Central memory CD8-positive, alpha-beta T cell (primary cell): Measurements from ENCODE around the gene PDE4D.
"Not testable (repeated sequence)": the region's sequence is repeated elsewhere in the genome, so short reads cannot be mapped to it uniquely, and the experiment has no call there.

Source experiments
- ATAC-seq: fragments of 150-1000 bp; cut with Tn5 transposase; replicated peaks from 2 replicates; pipeline ENCODE4 v1.10.0; 2022; ENCODE audit warnings: mild to moderate bottlenecking, moderate FRiP score, moderate number of reproducible peaks; ENCODE audit not compliant: poor library complexity, severe bottlenecking; ENCODE audit errors: extremely low read depth
- DNase-seq, 2 donors: peaks; one replicate each; pipeline ENCODE4 v3.0.0; 2021; ENCODE audit warnings: low spot score in 2 of 2
- H3K27ac Mint-ChIP-seq: one replicate; pipeline ENCODE4 v1.8.0; 2022; ENCODE audit warnings: low read depth, mild to moderate bottlenecking, moderate library complexity, mixed read lengths
- H3K27me3 Mint-ChIP-seq: one replicate; pipeline ENCODE4 v1.8.0; 2022; ENCODE audit warnings: mixed read lengths
- H3K36me3 Mint-ChIP-seq: one replicate; pipeline ENCODE4 v1.8.0; 2022; ENCODE audit warnings: mild to moderate bottlenecking, moderate library complexity, mixed read lengths; ENCODE audit not compliant: insufficient read depth
- H3K4me1 Mint-ChIP-seq: one replicate; pipeline ENCODE4 v1.8.0; 2022; ENCODE audit warnings: mixed read lengths
- H3K4me3 Mint-ChIP-seq: one replicate; pipeline ENCODE4 v1.8.0; 2022; ENCODE audit warnings: mild to moderate bottlenecking, moderate library complexity, mixed read lengths
- H3K9me3 Mint-ChIP-seq: one replicate; pipeline ENCODE4 v1.8.0; 2022; ENCODE audit warnings: mixed read lengths

PDE4D gene

DNA sequence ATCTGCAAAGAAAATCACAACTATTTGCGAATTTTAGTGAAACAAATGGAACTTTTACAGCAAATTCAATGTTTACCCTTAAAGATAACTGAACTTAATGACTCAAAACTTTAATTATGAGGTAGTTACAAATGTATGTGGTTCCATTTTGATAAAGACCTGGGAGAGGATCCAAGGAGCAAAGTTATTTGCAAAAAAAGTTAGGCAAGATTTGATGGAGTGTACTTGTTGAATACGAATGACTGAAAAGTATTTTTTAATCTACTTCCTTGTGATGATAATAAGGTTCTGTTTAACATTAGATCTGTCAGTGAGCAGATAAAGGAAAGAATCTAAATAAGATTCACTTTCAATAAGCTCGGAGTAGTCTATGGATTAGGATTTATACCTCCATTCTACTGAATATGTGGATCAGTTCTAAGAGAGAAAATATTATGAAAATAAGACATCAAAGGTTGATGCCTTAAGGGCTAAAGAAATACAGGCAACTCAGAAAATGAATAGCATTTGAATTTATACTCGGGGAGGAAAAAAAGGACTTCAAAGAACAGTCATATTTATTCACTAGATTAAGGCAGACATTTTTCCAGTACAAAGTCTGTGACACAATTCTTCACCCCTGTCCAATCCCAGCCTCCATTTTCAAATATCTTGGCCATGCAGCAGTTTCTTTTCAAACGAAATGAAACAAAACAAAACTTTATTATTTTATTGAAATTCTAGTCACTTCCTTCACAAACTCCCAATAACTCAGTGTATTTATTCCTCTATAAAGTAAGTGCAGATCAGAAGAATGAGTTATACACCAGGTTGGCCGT lies 199.8 kb downstream of the PDE4D start:
- ATAC-seq = no peak
- H3K4me1 Mint-ChIP-seq = no peaks in the 10 kb centered on the region
- H3K4me3 Mint-ChIP-seq = no peak overlapping the region
- no peaks in the 10 kb centered on the region for H3K36me3 Mint-ChIP-seq
- H3K9me3 Mint-ChIP-seq = peaks cover 9% of the 10 kb centered on the region
- H3K27ac Mint-ChIP-seq = no peak overlapping the region
- peaks cover 2% of the 10 kb centered on the region for H3K27me3 Mint-ChIP-seq
- no peak for DNase-seq

DNA sequence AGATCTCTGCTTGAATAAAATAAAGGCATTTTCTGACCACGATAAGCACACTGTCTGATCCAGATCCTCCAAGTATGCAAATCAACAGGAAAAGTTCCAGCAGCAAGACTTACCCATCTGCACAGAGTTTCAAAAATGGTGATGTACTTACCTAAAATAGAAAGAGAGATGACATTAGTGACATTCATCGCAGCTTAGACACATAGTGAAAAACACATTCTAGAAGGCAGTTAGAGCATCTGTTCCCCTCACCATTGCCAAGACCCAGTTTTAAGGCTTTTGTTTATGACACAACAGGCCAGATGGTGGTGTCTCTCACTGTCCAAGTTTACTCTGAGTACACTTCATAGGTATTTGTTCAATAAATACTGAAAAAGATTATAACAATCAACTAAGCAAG lies 207.7 kb downstream of the PDE4D start:
- Mint-ChIP-seq H3K27ac (no peak overlapping the region), H3K9me3 (peaks cover 5% of the 10 kb centered on the region), H3K36me3 (no peaks in the 10 kb centered on the region), H3K4me3 (no peak overlapping the region), H3K27me3 (peaks cover 9% of the 10 kb centered on the region), H3K4me1 (no peaks in the 10 kb centered on the region)
- no peak for ATAC-seq
- DNase-seq = no peak

DNA sequence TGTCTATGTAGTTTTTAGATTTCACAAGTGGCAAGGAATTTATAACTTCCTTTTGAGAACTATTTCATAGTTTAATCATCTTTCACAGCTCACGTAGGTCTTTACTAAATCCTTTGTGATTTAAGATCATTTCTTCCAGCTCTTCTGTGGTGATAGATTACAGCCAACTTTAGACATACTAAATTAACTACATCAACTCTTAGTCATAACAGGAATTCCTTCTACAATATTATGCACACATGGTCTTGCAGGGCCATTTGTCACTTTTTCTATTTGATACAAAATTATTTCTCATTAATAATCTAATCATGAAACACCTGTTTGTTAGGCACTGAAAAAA lies 208.4 kb downstream of the PDE4D start:
- ATAC-seq = no peak
- Mint-ChIP-seq H3K4me3 (no peak overlapping the region), H3K4me1 (no peaks in the 10 kb centered on the region), H3K36me3 (no peaks in the 10 kb centered on the region), H3K27ac (no peak overlapping the region), H3K9me3 (no peaks in the 10 kb centered on the region), H3K27me3 (peaks cover 9% of the 10 kb centered on the region)
- no peak for DNase-seq

- Mint-ChIP-seq H3K27ac (no peak overlapping the region), H3K4me1 (no peaks in the 10 kb centered on the region), H3K9me3 (no peaks in the 10 kb centered on the region), H3K27me3 (peaks cover 9% of the 10 kb centered on the region), H3K4me3 (no peak overlapping the region), H3K36me3 (no peaks in the 10 kb centered on the region)
- ATAC-seq (no peak), DNase-seq (no peak)
Observed at GRCh38 chr5:59684388-59685190, 208.9 kb downstream of the PDE4D start.

- DNase-seq (no peak), ATAC-seq (no peak)
- H3K4me1 Mint-ChIP-seq = no peaks in the 10 kb centered on the region
- H3K9me3 Mint-ChIP-seq = no peaks in the 10 kb centered on the region
- no peaks in the 10 kb centered on the region for H3K36me3 Mint-ChIP-seq
- H3K27me3 Mint-ChIP-seq = peaks cover 3% of the 10 kb centered on the region
- H3K4me3 Mint-ChIP-seq = no peak overlapping the region
- no peak overlapping the region for H3K27ac Mint-ChIP-seq
Observed at GRCh38 chr5:59683311-59683710, 210.2 kb downstream of the PDE4D start.

- H3K36me3 Mint-ChIP-seq = no peaks in the 10 kb centered on the region
- no peaks in the 10 kb centered on the region for H3K4me1 Mint-ChIP-seq
- DNase-seq = no peak
- no peaks in the 10 kb centered on the region for H3K27me3 Mint-ChIP-seq
- no peaks in the 10 kb centered on the region for H3K9me3 Mint-ChIP-seq
- no peak overlapping the region for H3K27ac Mint-ChIP-seq
- no peak for ATAC-seq
- no peak overlapping the region for H3K4me3 Mint-ChIP-seq
Observed at GRCh38 chr5:59682542-59682941, 211.0 kb downstream of the PDE4D start.

- no peak for DNase-seq
- Mint-ChIP-seq H3K4me3 (no peak overlapping the region), H3K9me3 (no peaks in the 10 kb centered on the region), H3K27me3 (no peaks in the 10 kb centered on the region), H3K36me3 (no peaks in the 10 kb centered on the region), H3K27ac (no peak overlapping the region), H3K4me1 (no peaks in the 10 kb centered on the region)
- no peak for ATAC-seq
Observed at GRCh38 chr5:59678943-59679342, 214.6 kb downstream of the PDE4D start.

DNA sequence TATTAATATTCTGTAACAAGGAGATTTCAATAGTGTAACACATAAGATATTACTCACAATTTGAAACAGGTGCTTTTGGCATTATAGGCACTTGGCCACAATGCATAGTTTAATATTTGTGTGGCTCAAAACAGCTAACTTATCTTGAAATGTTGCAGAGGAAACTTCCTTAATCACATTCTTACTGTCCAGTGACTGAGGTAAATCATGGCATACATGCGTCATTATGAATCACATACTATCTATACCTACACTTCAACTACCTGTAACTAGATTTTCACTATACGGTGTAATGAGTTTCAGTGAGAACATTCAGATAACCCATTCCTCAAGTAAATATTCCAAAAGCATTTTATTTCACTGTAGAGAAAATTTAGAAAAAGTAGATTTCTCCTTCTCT lies 218.8 kb downstream of the PDE4D start:
- Mint-ChIP-seq H3K27ac (no peak overlapping the region), H3K27me3 (no peaks in the 10 kb centered on the region), H3K36me3 (no peaks in the 10 kb centered on the region), H3K4me3 (no peak overlapping the region), H3K4me1 (no peaks in the 10 kb centered on the region), H3K9me3 (no peaks in the 10 kb centered on the region)
- DNase-seq = no peak
- ATAC-seq = no peak

DNA sequence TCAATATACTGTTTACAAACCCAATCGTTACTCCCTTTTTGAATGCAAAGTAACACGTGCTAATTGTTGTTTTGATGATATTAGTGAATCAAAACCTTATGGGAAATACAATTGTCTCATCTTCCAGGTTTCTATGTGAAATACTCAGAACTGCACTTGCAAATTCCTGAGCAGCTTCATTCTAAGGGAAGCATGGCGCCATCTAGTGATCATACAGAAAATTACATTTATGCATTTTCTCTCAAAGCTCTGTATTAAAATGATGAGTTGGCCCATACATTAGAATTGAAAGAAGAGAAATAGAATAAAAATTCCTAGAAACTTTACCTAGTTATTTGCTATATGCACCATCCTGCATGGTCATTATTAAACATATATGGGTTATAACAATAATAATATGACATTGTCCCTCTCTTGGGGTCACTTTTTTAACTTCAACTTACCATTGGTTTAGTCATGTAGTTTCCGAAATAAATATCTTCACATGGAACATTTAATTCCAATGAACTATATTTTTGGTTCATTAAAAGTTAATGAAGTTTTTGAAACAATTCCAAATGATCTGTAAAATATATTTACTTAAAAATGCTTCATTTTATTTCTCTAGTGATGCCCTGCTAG lies 220.0 kb downstream of the PDE4D start:
- Mint-ChIP-seq H3K9me3 (no peaks in the 10 kb centered on the region), H3K27ac (no peak overlapping the region), H3K27me3 (no peaks in the 10 kb centered on the region), H3K36me3 (no peaks in the 10 kb centered on the region), H3K4me1 (no peaks in the 10 kb centered on the region), H3K4me3 (no peak overlapping the region)
- no peak for ATAC-seq
- DNase-seq = no peak

DNA sequence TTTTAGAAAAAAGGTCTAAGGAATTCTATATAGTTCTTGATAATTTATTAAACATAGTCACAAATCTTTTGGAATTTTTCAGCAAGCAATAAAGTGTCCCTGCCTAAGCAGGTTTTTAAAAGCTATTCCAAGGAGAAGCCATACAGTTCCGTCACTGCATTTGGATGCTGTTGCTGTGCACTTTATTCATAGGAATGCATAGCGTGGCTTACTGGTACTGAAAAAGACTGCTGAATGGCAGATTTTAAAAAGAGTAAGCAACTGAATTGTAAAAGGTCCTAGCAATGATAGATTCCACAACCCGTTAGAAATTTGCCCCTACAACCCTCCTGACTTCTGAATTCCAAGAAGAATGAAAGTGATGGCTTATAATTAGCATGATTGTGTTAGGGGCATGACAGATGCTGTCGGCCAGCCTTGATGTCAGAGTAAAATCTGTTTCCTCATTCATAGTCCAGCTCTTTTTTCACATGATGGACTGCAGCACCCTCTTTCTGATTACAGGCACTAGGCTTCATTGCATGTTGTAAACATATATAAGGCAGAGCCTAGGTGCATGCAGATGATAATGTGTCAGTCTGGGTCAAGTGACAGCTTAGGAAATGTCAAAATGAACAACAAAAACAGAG lies 227.0 kb downstream of the PDE4D start:
- DNase-seq (no peak), ATAC-seq (no peak)
- H3K27ac Mint-ChIP-seq = no peak overlapping the region
- no peak overlapping the region for H3K4me3 Mint-ChIP-seq
- no peaks in the 10 kb centered on the region for H3K27me3 Mint-ChIP-seq
- H3K9me3 Mint-ChIP-seq = no peaks in the 10 kb centered on the region
- H3K36me3 Mint-ChIP-seq = no peaks in the 10 kb centered on the region
- H3K4me1 Mint-ChIP-seq = no peaks in the 10 kb centered on the region

GRCh38 chr5:59665832-59666203 lies 227.7 kb downstream of the PDE4D start:
- H3K4me1 Mint-ChIP-seq, H3K27me3 Mint-ChIP-seq, ATAC-seq, H3K4me3 Mint-ChIP-seq, H3K36me3 Mint-ChIP-seq, H3K27ac Mint-ChIP-seq, H3K9me3 Mint-ChIP-seq, DNase-seq: not testable (repeated sequence)

DNA sequence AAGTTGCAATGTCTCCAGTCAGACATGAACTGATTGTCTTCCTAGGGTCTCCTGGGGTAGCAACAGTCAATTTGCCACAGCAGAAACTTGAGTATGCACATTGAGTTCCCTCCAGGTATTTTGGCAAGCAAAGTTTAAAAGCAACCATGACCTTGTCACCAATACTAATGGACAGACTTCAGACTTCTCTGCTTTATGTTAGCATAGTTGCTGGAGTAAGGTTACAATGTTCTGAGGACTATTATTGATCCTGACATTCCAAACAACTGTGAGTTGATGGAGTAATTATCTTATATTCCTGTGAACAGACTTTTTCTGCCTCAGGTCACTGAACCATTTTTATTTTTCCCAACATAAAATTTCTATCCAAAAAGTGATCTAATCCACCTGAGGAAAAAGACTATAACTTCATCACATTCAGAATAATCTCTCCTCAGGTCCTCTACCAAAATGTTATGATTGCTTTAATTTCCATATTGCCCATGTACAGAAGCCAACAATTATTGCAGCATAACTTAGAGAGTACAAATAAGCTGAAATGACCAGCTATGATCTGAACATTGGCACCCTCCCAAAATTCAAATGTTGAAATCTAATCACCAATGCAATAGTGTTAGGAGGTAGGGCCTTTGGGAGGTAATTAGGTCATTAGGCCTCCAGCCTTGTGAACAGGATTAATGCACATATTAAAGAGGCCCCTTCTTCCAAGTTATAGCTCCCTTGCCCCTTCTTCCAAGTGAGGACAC lies 228.3 kb downstream of the PDE4D start:
- H3K27ac Mint-ChIP-seq = no peak overlapping the region
- no peaks in the 10 kb centered on the region for H3K27me3 Mint-ChIP-seq
- DNase-seq = no peak
- no peaks in the 10 kb centered on the region for H3K36me3 Mint-ChIP-seq
- no peaks in the 10 kb centered on the region for H3K9me3 Mint-ChIP-seq
- no peak for ATAC-seq
- no peaks in the 10 kb centered on the region for H3K4me1 Mint-ChIP-seq
- no peak overlapping the region for H3K4me3 Mint-ChIP-seq
